Mucosa of descending colon (tissue), 3 donors: ENCODE results near the gene EMC1. TPM values are rescaled to one million over a fixed set of nuclear protein-coding genes. Genes with fewer than 3 reads are reported as not detected.

Source experiments
- ATAC-seq: fragments of 200-7000 bp; cut with Tn5 transposase; one replicate; pipeline ENCODE4 v1.9.1; 2020; ENCODE audit warnings: mild to moderate bottlenecking, moderate library complexity
- DNase-seq, 3 donors: peaks; one replicate each; pipeline ENCODE4 v3.0.0-alpha.2; 2020
- H3K36me3 ChIP-seq: fragments of 200-600 bp; one replicate; pipeline ENCODE4 v1.8.0; 2021; ENCODE audit warnings: low read depth, mild to moderate bottlenecking
- H3K4me1 ChIP-seq: fragments of 200-600 bp; one replicate; pipeline ENCODE4 v1.8.0; 2021; ENCODE audit warnings: low read depth, mild to moderate bottlenecking
- H3K4me3 ChIP-seq: fragments of 200-600 bp; one replicate; pipeline ENCODE4 v1.8.0; 2021; ENCODE audit warnings: mild to moderate bottlenecking
- H3K9me3 ChIP-seq: fragments of 200-600 bp; one replicate; pipeline ENCODE4 v1.8.0; 2021; ENCODE audit warnings: mild to moderate bottlenecking
- CTCF ChIP-seq: fragments of 200-600 bp; IDR thresholded peaks from one replicate; pipeline ENCODE4 v1.8.0; 2022; ENCODE audit warnings: antibody characterized with exemption, mild to moderate bottlenecking
- intact Hi-C, 2 donors: fragments of 100-400 bp; cut with DNase I in 1 of 2; cut with micrococcal nuclease in 1 of 2; formaldehyde crosslinking; loops; one replicate each; pipeline versions ENCODE4 v1.11.0 to v1.11.1; 2022; cut with DNase I, micrococcal nuclease
- total RNA-seq, 3 donors: library from RNA; stranded (reverse); fragmentation: NEBNext Ultra II Directional in 2 of 3; extraction: Animal tissue kit (Norgen Biotek cat#: 25700) in 2 of 3; gene quantifications; one replicate each; pipeline versions ENCODE4 v1.2.1 to v1.2.4, GENCODE V29; 2021 to 2023
- donor health status: DM: no; HTN: no; CAD: no; lungs with moderate emphysema.
- donor health status: DM: no; HTN: no; CAD: no.
- donor health status: DM: no; HTN: yes; CAD: no.

Gene EMC1
- total RNA-seq, 3 donors from 2014 or later: 37.7 to 42.3 (median 38.3) TPM

- H3K9me3 ChIP-seq: no peaks in the 10 kb centered on the region
- no peak for TF ChIP-seq CTCF
- H3K36me3 ChIP-seq: no peaks in the 10 kb centered on the region
- peak overlapping the region; percentile 75 for H3K4me3 ChIP-seq
- intact Hi-C loops: no loop called here
- ATAC-seq: peak; percentile 10
- H3K4me1 ChIP-seq: peaks cover 42% of the 10 kb centered on the region
- DNase-seq: peak in 1 of 3 donors; percentile 16
Measured at GRCh38 chr1:19210772-19211549, 40.4 kb downstream of the EMC1 start.

GRCh38 chr1:19209990-19210771, 41.1 kb downstream of the EMC1 start, which contains the start of gene UBR4:
TSS of gene UBR4 (minus strand) at chr1:19210266. CDS start at chr1:19210248, 18 bp downstream.
- H3K4me1 ChIP-seq: peaks cover 42% of the 10 kb centered on the region
- intact Hi-C loops: no loop called here

GRCh38 chr1:19209439-19209989, 41.8 kb downstream of the EMC1 start:
- peak; percentile 50 for ATAC-seq
- H3K36me3 ChIP-seq: no peaks in the 10 kb centered on the region
- H3K4me1 ChIP-seq: peaks cover 43% of the 10 kb centered on the region
- TF ChIP-seq CTCF: no peak
- intact Hi-C loops: no loop called here
- DNase-seq: peak in 1 of 3 donors; percentile 38
- H3K4me3 ChIP-seq: peak overlapping the region; percentile 75
- H3K9me3 ChIP-seq: no peaks in the 10 kb centered on the region

More at GRCh38 chr1:19209990-19210771, 41.1 kb downstream of the EMC1 start, which contains the start of gene UBR4:
- DNase-seq (peak; percentile 97 to 99 (median 97)), ATAC-seq (peak; percentile 96)
- peak; percentile 4 for TF ChIP-seq CTCF
- Histone ChIP-seq H3K4me3 (peak within 1 kb of the TSS; percentile 75), H3K36me3 (no peaks in the 10 kb centered on the region), H3K9me3 (no peaks in the 10 kb centered on the region)

- TF ChIP-seq CTCF: no peak
- H3K4me1 ChIP-seq: peaks cover 48% of the 10 kb centered on the region
- H3K4me3 ChIP-seq: no peak overlapping the region
- ATAC-seq (no peak), DNase-seq (no peak)
- intact Hi-C loops: no loop called here
- H3K9me3 ChIP-seq: no peaks in the 10 kb centered on the region
- no peaks in the 10 kb centered on the region for H3K36me3 ChIP-seq
Measured at GRCh38 chr1:19208710-19209438, 42.5 kb downstream of the EMC1 start.

GRCh38 chr1:19206947-19207346, 44.4 kb downstream of the EMC1 start:
- ATAC-seq: no peak
- intact Hi-C loops: no loop called here
- DNase-seq: peak in 1 of 3 donors; percentile 8
- Histone ChIP-seq H3K4me3 (no peak overlapping the region), H3K9me3 (no peaks in the 10 kb centered on the region), H3K36me3 (no peaks in the 10 kb centered on the region), H3K4me1 (peaks cover 43% of the 10 kb centered on the region)
- no peak for TF ChIP-seq CTCF
